Ovary (tissue), 3 donors: Measurements from ENCODE around the gene PDE4D.

Experiments
- CTCF ChIP-seq, 3 donors: fragments of 450-650 bp in 2 of 3; fragments of 200-600 bp in 1 of 3; IDR thresholded peaks; one replicate each; pipeline versions ENCODE4 v1.5.1 to v1.8.0; 2016 to 2022; ENCODE audit warnings: antibody characterized with exemption in 3 of 3, mild to moderate bottlenecking in 1 of 3
- POLR2A ChIP-seq: fragments of 450-650 bp; IDR thresholded peaks from one replicate; pipeline ENCODE4 v1.6.1; 2017; ENCODE audit warnings: antibody characterized with exemption, mild to moderate bottlenecking, moderate library complexity
- donor health status: DM: no; HTN: no; CAD: no.

DNA sequence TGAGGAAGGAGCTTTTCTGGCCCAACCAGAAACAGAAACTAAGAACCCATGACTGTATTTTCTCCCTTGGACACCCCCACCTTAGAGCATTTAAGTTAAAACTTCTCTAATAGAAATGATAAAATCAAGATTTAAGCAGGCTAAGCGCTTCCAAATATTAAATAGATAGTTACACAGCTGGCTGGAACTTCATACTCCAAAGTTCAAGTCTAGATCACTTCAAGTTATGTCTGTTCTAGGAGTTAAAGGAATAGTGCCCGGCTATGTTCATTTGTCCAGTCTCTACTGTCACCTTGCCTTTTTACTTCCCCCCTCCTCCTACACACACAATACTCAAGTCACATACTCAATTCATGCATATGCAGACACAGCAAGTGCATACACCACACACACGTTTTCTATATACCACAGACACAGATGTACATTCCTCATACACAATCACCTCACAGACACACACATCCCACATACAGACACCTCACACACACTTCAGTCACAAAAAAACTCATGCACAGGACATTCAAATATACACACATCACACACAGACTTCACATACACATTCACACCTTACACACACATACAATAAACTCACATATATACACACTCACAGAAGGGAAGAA lies 237.7 kb downstream of the PDE4D start:
- TF ChIP-seq POLR2A, result no peak
- no peak for TF ChIP-seq CTCF (IDR thresholded peaks at IDR 0.05)
